OCI-LY3 (cell line): ENCODE measurements around the gene IGSF3.

Experiments used
- H2AFZ ChIP-seq: fragments of 200-600, 300-600 bp; shearing (Covaris generic); 2 replicates; pipeline ENCODE4 v1.6.0; 2014; ENCODE audit warnings: antibody characterized with exemption, low read depth, low read length
- H3K27ac ChIP-seq: fragments of 200-600, 300-600 bp; sonication (generic); 2 replicates; pipeline ENCODE4 v1.5.1; 2014; ENCODE audit warnings: mild to moderate bottlenecking, low read length, moderate library complexity, mixed read lengths
- H3K27me3 ChIP-seq: fragments of 200-600, 300-600 bp; sonication (generic); 2 replicates; pipeline ENCODE4 v1.6.1; 2014; ENCODE audit warnings: low read depth, low read length, mixed read lengths
- H3K36me3 ChIP-seq: fragments of 200-600, 300-600 bp; sonication (generic); replicated peaks from 2 replicates; pipeline ENCODE3; 2014; ENCODE audit warnings: low read depth, low read length, mixed read lengths
- H3K4me1 ChIP-seq: fragments of 300-600, 200-600 bp; sonication (generic); 2 replicates; pipeline ENCODE4 v1.6.1; 2014; ENCODE audit warnings: low read length, mixed read lengths
- H3K4me2 ChIP-seq: fragments of 200-600, 300-600 bp; sonication (generic); 2 replicates; pipeline ENCODE4 v1.6.1; 2014; ENCODE audit warnings: low read length, mixed read lengths
- H3K4me3 ChIP-seq: fragments of 300-600, 200-600 bp; sonication (generic); 2 replicates; pipeline ENCODE4 v1.5.1; 2014; ENCODE audit warnings: antibody characterized with exemption, mild to moderate bottlenecking, low read length, moderate library complexity
- H3K79me2 ChIP-seq: fragments of 300-600, 200-600 bp; shearing (Covaris generic); 2 replicates; pipeline ENCODE4 v1.6.1; 2014; ENCODE audit warnings: mild to moderate bottlenecking, low read length, mixed read lengths
- H3K9ac ChIP-seq: fragments of 300-600, 200-600 bp; shearing (Covaris generic); 2 replicates; pipeline ENCODE4 v1.6.0; 2014; ENCODE audit warnings: mild to moderate bottlenecking, low read length, moderate library complexity
- H3K9me3 ChIP-seq: fragments of 200-600, 300-600 bp; shearing (Covaris generic); 2 replicates; pipeline ENCODE4 v1.6.1; 2014; ENCODE audit warnings: low read length, mixed read lengths; ENCODE audit not compliant: insufficient read depth
- H4K20me1 ChIP-seq: fragments of 200-600, 300-600 bp; sonication (generic); 2 replicates; pipeline ENCODE4 v1.6.1; 2016; ENCODE audit warnings: low read length, mixed read lengths; ENCODE audit not compliant: insufficient read depth
- CTCF ChIP-seq: fragments of 200-600, 300-600 bp; sonication (generic); IDR thresholded peaks from 2 replicates; pipeline ENCODE4 v1.5.1; 2014; ENCODE audit warnings: antibody characterized with exemption, low read length, low read depth
- EZH2phosphoT487 ChIP-seq: fragments of 200-600 bp; shearing (Covaris generic); IDR thresholded peaks from 2 replicates; pipeline ENCODE4 v1.6.1; 2018; ENCODE audit warnings: antibody characterized with exemption, mixed run types, low read depth

The IGSF3 gene

GRCh38 chr1:116681343-116681899, 13.9 kb upstream of the IGSF3 start:
- no peak overlapping the region for H3K27ac ChIP-seq
- no peaks in the 10 kb centered on the region for H4K20me1 ChIP-seq
- no peaks in the 10 kb centered on the region for H3K36me3 ChIP-seq
- TF ChIP-seq CTCF = no peak
- TF ChIP-seq EZH2phosphoT487 = no peak
- H3K4me3 ChIP-seq = no peak overlapping the region
- no peaks in the 10 kb centered on the region for H3K79me2 ChIP-seq
- no peak overlapping the region for H2AFZ ChIP-seq
- 0 out of 2 replicates have a peak, but pooled peaks cover 5% of the 10 kb centered on the region for H3K4me1 ChIP-seq
- H3K27me3 ChIP-seq = no peaks in the 10 kb centered on the region
- no peaks in the 10 kb centered on the region for H3K9me3 ChIP-seq
- H3K9ac ChIP-seq = no peak overlapping the region
- H3K4me2 ChIP-seq = no peak overlapping the region

- no peak overlapping the region for H3K27ac ChIP-seq
Measured at GRCh38 chr1:116680752-116681151, 13.2 kb upstream of the IGSF3 start.

GRCh38 chr1:116679828-116680628, 12.5 kb upstream of the IGSF3 start:
- no peak overlapping the region for H3K4me3 ChIP-seq
- no peak for TF ChIP-seq EZH2phosphoT487
- no peaks in the 10 kb centered on the region for H4K20me1 ChIP-seq
- no peaks in the 10 kb centered on the region for H3K79me2 ChIP-seq
- no peaks in the 10 kb centered on the region for H3K9me3 ChIP-seq
- no peak overlapping the region for H3K27ac ChIP-seq
- H3K27me3 ChIP-seq = no peaks in the 10 kb centered on the region
- no peak overlapping the region for H3K4me2 ChIP-seq
- no peak overlapping the region for H2AFZ ChIP-seq
- no peak overlapping the region for H3K9ac ChIP-seq
- no peaks in the 10 kb centered on the region for H3K36me3 ChIP-seq
- 0 out of 2 replicates have a peak, but pooled peaks cover 5% of the 10 kb centered on the region for H3K4me1 ChIP-seq

More at GRCh38 chr1:116680752-116681151, 13.2 kb upstream of the IGSF3 start:
- Histone ChIP-seq H3K4me2 (no peak overlapping the region), H3K36me3 (no peaks in the 10 kb centered on the region), H3K79me2 (no peaks in the 10 kb centered on the region), H2AFZ (no peak overlapping the region), H3K4me3 (no peak overlapping the region), H4K20me1 (no peaks in the 10 kb centered on the region), H3K9me3 (no peaks in the 10 kb centered on the region), H3K4me1 (0 out of 2 replicates have a peak, but pooled peaks cover 5% of the 10 kb centered on the region), H3K9ac (no peak overlapping the region), H3K27me3 (no peaks in the 10 kb centered on the region)
- TF ChIP-seq EZH2phosphoT487 = no peak
- TF ChIP-seq CTCF = no peak

- Histone ChIP-seq H3K9me3 (no peaks in the 10 kb centered on the region), H3K4me3 (no peak overlapping the region), H3K79me2 (no peaks in the 10 kb centered on the region), H3K9ac (no peak overlapping the region), H3K27ac (no peak overlapping the region), H3K4me2 (no peak overlapping the region), H2AFZ (no peak overlapping the region), H4K20me1 (no peaks in the 10 kb centered on the region), H3K36me3 (no peaks in the 10 kb centered on the region), H3K27me3 (no peaks in the 10 kb centered on the region), H3K4me1 (0 out of 2 replicates have a peak, but pooled peaks cover 5% of the 10 kb centered on the region)
- TF ChIP-seq EZH2phosphoT487 (no peak), CTCF (no peak)
Measured at GRCh38 chr1:116679091-116679827, 11.7 kb upstream of the IGSF3 start.
